Superior temporal gyrus (tissue), 1 donor: ENCODE results near the gene KBTBD2.
A peak's percentile ranks its signal among the peaks of the same experiment; 100 is the strongest.
"Not testable (repeated sequence)": the region's sequence is repeated elsewhere in the genome, so short reads cannot be mapped to it uniquely, and the experiment has no call there.

Experiments
- DNase-seq: peaks from one replicate; pipeline ENCODE4 v3.0.0-alpha.2; 2016; ENCODE audit errors: extremely low spot score

KBTBD2 gene

DNA sequence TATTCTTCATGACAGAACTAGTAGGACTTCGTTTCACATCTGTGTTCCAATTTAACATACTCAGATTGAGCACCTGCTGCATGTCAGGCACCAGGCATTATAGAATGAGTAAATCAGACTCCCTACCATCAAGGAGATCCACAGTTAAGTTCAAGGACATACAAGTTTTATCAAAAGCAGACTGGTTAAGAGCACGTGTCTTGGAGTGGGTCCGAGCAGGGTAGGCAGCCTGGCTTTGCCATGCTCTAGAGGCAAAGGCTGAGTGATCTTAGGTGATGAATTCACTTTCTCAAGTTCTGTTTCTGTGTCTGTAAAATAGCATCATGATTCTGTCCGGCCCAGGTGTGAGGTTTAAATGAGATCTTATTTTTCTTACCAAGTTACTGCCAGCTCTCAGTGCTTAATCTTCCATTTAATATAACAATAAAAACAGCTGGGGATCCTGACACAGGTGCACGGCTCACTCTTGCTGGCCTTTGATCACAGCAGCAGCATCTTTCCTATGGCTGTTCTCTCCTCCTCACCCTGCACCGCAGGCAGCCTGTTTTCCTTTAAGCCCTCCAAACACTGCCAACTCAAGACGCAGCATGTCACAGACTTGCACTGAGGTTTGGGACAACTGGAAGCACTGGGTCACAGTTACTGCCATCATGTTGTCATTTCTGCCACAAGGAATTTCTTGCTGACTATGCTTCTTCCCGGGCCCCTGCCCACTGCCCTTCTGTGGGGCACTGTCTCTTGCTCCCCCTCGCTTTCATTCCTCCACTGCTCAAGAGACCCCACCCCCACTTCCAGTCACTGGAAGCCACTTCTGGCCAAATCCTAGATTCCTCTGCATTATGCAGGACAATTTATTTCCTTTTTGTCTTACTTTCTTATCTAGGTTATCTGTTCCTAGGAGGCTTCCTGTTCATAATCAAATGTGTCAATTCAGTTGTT, 35.5 kb downstream of the KBTBD2 start:
- DNase-seq: not testable (repeated sequence)

DNA sequence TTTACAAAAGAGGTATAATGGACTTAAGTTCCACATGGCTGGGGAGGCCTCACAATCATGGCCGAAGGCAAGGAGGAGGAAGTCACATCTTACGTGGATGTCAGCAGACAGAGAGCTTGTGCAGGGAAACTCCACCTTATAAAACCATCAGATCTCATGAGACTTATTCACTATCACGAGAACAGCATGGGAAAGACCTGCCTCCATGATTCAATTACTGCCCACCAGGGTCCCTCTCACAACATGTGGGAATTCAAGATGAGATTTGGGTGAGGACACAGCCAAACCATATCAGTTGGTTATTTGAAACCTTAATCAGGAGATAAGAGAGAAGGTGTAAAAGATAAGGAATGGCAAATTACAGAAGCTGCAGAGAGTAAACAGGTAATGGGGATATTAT, 40.9 kb downstream of the KBTBD2 start:
- not testable (repeated sequence) for DNase-seq

- DNase-seq: not testable (repeated sequence)
Observed at GRCh38 chr7:32848655-32849054, 42.9 kb downstream of the KBTBD2 start.

DNA sequence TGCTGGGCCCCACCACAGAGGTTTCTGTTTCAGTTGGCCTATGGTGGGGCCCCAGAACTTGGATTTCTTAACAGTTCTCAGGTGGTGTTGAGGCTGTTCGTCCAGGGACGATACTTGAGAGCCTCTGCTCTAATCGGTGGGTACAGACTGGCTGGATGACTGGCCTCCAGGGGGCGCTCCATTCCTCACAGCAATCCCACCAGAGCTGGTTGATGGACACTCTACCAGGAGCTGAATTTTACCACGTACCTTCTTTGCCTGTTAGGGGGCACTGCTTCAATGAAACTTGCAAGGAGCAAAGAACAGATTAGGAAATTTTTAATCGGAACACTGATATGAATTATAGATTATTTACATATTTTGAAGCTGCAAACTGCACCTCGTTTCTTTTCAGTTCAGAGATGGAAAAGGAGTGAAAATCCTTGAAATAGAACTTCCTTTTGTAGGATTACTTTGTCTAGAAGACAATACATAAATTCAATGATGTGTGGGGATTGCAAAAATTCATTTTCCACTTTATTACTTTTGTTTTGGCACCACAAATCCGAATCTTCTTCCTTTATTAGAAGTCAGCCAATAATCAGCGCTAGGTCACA, 44.8 kb downstream of the KBTBD2 start:
- peak; percentile 86 for DNase-seq

DNA sequence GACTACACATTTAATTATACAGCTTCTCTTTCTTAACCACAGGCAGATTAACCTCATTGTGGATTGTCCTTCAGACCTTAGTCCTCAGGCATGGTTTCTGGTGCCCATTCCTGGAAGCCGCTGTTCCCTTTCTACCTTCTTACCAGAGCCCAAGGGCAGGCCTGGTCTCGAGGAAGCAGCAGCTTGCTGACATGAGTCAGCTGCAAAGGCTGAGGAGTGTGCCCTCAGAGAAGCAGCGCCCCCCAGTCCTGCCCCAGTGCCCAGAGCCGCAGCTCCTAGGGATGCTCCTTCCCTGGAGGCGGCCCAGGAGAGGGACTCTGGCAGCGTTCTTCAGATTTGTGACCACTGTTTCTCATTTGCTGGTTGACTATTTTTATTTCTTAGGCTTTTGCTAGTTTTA, 46.8 kb downstream of the KBTBD2 start:
- not testable (repeated sequence) for DNase-seq

DNA sequence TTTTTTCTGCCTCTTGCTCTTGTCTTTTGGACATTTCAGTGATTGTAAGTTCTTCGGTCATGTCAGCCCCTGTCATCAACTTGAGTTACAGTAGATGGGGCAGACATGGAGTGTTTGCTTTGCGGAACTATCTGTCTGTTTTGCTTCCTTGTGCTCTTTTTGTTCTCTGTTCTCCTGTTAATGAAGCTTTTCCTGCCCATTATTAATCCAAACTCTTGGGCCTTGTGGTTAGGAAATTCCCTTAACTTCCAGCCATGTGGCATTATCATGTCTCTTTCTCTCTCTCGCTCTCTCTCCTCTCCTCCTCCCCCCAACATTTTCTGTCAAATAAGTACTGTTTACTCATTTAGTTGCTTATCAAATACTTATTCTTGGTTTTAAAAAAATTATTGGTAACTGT, 47.8 kb downstream of the KBTBD2 start:
- DNase-seq: not testable (repeated sequence)

DNA sequence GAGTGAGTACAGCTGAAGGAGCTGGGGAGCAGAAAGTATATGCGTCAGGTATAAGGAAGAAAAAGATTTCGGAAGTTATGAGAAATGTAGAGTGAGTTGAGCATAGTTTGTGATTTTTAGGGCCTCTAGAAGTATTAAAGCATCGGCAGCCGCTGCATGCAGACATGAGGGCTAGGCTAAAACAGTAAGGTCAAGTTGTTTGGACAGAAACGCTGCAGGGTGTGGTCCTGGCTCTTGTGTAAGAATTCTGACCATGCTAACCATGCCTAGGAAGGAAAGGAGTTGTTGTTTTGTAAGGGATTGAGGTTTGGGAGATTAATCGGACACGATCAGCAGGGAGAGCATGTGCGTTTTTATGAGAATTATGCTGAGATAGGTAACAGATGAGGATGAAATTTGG, 51.7 kb downstream of the KBTBD2 start:
- not testable (repeated sequence) for DNase-seq

GRCh38 chr7:32828996-32829752, 62.4 kb downstream of the KBTBD2 start:
- DNase-seq: not testable (repeated sequence)
